GM19099 (cell line): Measurements from ENCODE around the gene IL17B.

Experiments
- POLR2A ChIP-seq: IDR thresholded peaks from 3 replicates; pipeline ENCODE4 v1.6.1; 2011; ENCODE audit warnings: low read depth; ENCODE audit not compliant: insufficient read length; ENCODE audit errors: extremely low read depth

The IL17B gene

GRCh38 chr5:149419532-149419858, 40.4 kb upstream of the IL17B start:
- TF ChIP-seq POLR2A: no peak

- TF ChIP-seq POLR2A: no peak
These were observed 39.9 kb upstream of the IL17B start for GRCh38 chr5:149418910-149419531.

- no peak for TF ChIP-seq POLR2A
These were observed 38.7 kb upstream of the IL17B start for GRCh38 chr5:149417711-149418368.

- no peak for TF ChIP-seq POLR2A
These were observed 38.1 kb upstream of the IL17B start for GRCh38 chr5:149416987-149417710.

GRCh38 chr5:149415066-149415967, 36.2 kb upstream of the IL17B start:
- TF ChIP-seq POLR2A: no peak

- no peak for TF ChIP-seq POLR2A
These were observed 35.4 kb upstream of the IL17B start for GRCh38 chr5:149414405-149415065.

GRCh38 chr5:149413477-149414210, 34.6 kb upstream of the IL17B start:
- no peak for TF ChIP-seq POLR2A

GRCh38 chr5:149412783-149413476, 33.8 kb upstream of the IL17B start:
- TF ChIP-seq POLR2A: no peak

GRCh38 chr5:149411738-149412519, 32.8 kb upstream of the IL17B start:
- no peak for TF ChIP-seq POLR2A

- no peak for TF ChIP-seq POLR2A
These were observed 31.8 kb upstream of the IL17B start for GRCh38 chr5:149410721-149411432.

GRCh38 chr5:149410071-149410470, 31.0 kb upstream of the IL17B start:
- TF ChIP-seq POLR2A: no peak

- no peak for TF ChIP-seq POLR2A
These were observed 30.3 kb upstream of the IL17B start for GRCh38 chr5:149409268-149409948.
